GM19397 (cell line): ENCODE measurements around the gene MS4A6A.
"Not testable (repeated sequence)": the region's sequence is repeated elsewhere in the genome, so short reads cannot be mapped to it uniquely, and the experiment has no call there.

Experiments
- ATAC-seq: cut with Tn5 transposase; IDR thresholded peaks from one replicate; pipeline ENCODE4 v1.9.1; 2021; ENCODE audit warnings: mild to moderate bottlenecking, moderate library complexity; ENCODE audit not compliant: unreplicated experiment

The MS4A6A gene

DNA sequence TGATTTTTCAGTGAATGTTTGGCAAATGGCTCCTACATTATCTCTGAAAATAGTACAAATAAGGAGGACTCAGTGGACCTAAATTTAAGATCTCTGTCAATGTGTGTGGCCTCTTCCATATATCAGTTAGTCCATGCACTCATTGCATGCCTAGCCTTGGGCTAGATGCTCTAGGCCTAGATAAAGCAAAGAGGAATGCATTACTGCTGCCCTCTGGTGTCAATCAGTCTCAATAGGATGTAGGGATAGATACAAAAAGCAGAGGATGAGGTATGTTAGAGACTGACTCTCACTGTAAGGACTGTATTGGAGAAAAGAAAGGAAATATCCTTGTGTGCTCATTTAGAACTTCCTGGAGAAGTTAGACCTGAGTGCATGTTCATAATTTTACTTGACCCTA lies 52.4 kb downstream of the MS4A6A start:
- ATAC-seq = no peak

DNA sequence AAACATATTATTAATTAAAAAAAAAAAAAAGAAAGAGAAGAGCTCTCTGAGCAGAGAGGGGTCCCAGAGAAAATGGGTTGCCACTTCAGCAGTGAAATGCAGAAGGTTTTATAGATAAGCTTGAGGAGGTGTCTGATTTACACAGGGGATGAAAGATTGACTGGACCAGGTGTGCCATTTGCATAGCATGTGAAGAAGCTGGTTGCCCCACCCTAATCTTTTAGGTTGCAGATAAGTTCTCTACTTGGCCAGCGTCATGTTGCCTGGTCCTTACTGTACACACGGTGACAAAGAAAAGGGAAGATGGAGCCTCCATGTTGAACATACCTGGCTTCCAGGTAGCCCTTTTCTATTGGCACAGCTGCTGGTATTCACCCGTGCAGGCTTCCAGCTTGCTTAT lies 53.0 kb downstream of the MS4A6A start:
- no peak for ATAC-seq

DNA sequence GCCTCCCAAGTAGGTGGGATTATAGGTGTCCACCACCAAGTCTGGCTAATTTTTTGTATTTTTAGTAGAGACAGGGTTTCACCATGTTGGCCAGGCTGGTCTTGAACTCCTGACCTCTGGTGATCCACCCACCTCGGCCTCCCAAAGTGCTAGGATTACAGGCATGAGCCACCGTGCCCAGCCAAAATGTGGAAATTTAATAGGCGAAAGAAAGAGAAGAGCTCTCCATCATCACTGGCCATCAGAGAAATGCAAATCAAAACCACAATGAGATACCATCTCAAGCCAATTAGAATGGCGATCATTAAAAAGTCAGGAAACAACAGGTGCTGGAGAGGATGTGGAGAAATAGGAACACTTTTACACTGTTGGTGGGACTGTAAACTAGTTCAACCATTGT lies 54.0 kb downstream of the MS4A6A start:
- ATAC-seq = not testable (repeated sequence)

DNA sequence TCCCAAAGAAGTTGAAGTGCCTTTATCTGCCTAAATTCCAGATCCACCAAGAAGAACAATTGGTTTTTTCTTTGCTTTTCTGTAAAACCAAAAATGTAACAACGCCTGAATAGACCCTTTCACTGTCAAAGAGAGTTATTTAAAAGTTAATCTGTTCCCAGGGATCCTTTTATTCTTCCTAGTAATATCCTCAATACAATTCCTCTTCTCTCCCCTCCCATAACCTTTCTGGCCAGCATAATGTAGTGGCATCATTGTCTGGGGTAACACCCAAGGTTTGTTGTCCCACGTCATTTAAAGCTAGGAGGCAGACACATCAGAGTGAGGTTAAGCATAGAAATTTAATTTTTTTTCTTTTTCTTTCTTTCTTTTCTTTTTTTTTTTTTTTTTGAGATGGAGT lies 54.5 kb downstream of the MS4A6A start:
- no peak for ATAC-seq

DNA sequence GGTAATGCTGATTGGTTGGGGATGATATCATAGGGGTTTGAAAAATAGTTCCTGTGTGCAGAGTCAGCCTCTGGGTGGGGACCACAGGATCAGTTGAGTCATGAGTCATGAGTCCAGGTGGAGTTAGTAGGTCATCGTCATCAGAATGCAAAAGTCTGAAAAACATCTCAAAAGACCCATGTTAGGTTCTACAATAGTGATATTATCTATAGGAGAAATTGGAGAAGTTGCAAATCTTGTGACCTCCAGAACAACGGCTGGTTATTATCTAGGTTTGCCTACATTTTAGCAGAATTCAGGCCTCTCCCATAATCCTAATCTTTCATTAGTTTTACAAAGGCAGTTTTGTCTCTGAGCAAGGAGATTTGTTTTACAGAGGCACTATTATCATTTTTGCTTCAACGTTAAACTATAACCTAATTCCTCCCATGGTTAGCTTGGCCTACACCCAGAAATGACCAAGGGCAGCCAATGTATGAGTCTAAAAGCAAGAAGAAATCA lies 55.5 kb downstream of the MS4A6A start:
- ATAC-seq = no peak

DNA sequence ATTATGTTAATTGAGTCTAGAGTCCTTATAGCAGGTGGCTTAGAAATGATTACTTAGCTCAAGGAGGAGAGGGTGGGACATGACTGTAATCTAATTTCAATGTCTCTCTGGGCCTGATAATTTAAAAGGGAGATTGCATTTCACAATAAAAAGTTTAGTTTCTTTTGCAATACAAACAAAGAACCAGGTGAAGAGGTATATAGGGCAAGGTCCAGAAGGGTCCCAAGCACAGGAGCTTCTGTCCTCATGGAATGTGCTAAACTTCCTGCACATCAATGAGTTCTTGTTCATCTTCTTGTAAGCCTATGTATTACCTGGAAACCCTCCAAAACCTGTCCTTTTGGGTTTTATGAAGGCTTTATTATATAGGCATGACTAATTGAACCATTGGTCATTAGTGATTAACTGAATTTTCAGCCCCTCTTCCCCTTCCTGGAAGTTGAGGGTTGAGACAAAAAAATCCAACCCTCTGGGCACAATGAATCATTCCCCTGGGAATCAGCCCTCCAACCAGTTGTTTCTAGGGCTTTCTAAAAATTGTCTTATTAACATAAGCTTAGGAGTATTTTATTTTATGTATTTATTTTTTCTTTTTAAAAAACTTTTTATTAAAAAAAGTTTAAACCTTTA lies 56.8 kb downstream of the MS4A6A start:
- no peak for ATAC-seq

DNA sequence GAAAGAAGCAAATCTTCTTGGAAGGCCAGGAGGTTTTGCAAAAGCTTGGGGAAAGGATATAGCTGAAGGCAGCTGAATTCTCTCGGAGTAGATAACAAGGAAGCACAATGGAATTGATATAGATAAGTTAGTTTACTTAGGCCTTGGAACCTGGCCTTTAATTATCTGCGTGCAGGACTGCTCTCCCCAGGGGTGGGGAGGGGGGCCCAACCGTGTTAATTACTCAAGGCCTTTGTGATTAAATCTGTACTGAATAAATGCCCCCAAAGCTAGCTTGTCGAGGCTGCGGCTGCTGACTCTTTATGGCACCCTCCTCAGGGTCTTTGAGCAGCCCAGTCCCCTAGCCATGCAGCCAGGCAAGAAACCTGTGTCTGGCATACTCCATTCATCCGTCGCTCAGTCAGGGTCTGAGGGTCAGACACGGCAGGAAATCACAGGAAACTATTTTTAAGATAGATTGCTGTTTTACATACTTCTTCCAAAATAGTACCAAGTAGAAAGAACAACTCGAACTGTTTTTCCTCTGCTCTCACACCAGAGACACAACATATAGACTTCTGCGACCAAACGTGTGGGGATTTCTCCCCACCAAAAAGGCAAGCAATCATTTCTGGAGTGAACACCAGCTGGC lies 58.0 kb downstream of the MS4A6A start:
- no peak for ATAC-seq
